ENCODE data around the gene SYNE2. TPM values are rescaled to one million over a fixed set of nuclear protein-coding genes. Genes with fewer than 3 reads are reported as not detected.

The SYNE2 gene
- total and polyA plus RNA-seq, 2 of the 8 experiments (the other 6 are each of a cell fraction or from before 2014, with no cell fraction given): 32.6 to 46.1 TPM

DNA sequence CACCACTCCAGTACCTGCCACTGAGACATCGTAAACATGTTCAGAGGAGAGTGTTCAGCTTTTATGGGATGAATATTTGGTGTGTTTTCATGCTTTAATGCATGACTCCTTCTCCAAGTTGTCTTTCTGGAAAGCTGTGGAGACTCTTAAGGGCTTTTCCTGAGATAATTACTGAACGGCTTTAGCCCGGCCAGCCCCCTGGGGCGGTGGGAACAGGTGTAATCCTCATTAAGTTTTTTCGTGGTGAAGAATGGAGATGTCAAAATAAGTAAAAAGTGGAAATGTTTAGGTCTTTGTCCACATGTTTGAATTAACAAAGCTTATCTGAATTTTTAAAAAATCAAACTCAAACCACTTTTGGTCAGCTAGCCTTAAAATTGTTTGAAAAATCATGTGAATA, 1.5 kb downstream of the SYNE2 start (continued):
- TF ChIP-seq, protein P1, sequence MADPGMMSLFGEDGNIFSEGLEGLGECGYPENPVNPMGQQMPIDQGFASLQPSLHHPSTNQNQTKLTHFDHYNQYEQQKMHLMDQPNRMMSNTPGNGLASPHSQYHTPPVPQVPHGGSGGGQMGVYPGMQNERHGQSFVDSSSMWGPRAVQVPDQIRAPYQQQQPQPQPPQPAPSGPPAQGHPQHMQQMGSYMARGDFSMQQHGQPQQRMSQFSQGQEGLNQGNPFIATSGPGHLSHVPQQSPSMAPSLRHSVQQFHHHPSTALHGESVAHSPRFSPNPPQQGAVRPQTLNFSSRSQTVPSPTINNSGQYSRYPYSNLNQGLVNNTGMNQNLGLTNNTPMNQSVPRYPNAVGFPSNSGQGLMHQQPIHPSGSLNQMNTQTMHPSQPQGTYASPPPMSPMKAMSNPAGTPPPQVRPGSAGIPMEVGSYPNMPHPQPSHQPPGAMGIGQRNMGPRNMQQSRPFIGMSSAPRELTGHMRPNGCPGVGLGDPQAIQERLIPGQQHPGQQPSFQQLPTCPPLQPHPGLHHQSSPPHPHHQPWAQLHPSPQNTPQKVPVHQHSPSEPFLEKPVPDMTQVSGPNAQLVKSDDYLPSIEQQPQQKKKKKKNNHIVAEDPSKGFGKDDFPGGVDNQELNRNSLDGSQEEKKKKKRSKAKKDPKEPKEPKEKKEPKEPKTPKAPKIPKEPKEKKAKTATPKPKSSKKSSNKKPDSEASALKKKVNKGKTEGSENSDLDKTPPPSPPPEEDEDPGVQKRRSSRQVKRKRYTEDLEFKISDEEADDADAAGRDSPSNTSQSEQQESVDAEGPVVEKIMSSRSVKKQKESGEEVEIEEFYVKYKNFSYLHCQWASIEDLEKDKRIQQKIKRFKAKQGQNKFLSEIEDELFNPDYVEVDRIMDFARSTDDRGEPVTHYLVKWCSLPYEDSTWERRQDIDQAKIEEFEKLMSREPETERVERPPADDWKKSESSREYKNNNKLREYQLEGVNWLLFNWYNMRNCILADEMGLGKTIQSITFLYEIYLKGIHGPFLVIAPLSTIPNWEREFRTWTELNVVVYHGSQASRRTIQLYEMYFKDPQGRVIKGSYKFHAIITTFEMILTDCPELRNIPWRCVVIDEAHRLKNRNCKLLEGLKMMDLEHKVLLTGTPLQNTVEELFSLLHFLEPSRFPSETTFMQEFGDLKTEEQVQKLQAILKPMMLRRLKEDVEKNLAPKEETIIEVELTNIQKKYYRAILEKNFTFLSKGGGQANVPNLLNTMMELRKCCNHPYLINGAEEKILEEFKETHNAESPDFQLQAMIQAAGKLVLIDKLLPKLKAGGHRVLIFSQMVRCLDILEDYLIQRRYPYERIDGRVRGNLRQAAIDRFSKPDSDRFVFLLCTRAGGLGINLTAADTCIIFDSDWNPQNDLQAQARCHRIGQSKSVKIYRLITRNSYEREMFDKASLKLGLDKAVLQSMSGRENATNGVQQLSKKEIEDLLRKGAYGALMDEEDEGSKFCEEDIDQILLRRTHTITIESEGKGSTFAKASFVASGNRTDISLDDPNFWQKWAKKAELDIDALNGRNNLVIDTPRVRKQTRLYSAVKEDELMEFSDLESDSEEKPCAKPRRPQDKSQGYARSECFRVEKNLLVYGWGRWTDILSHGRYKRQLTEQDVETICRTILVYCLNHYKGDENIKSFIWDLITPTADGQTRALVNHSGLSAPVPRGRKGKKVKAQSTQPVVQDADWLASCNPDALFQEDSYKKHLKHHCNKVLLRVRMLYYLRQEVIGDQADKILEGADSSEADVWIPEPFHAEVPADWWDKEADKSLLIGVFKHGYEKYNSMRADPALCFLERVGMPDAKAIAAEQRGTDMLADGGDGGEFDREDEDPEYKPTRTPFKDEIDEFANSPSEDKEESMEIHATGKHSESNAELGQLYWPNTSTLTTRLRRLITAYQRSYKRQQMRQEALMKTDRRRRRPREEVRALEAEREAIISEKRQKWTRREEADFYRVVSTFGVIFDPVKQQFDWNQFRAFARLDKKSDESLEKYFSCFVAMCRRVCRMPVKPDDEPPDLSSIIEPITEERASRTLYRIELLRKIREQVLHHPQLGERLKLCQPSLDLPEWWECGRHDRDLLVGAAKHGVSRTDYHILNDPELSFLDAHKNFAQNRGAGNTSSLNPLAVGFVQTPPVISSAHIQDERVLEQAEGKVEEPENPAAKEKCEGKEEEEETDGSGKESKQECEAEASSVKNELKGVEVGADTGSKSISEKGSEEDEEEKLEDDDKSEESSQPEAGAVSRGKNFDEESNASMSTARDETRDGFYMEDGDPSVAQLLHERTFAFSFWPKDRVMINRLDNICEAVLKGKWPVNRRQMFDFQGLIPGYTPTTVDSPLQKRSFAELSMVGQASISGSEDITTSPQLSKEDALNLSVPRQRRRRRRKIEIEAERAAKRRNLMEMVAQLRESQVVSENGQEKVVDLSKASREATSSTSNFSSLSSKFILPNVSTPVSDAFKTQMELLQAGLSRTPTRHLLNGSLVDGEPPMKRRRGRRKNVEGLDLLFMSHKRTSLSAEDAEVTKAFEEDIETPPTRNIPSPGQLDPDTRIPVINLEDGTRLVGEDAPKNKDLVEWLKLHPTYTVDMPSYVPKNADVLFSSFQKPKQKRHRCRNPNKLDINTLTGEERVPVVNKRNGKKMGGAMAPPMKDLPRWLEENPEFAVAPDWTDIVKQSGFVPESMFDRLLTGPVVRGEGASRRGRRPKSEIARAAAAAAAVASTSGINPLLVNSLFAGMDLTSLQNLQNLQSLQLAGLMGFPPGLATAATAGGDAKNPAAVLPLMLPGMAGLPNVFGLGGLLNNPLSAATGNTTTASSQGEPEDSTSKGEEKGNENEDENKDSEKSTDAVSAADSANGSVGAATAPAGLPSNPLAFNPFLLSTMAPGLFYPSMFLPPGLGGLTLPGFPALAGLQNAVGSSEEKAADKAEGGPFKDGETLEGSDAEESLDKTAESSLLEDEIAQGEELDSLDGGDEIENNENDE (IDR thresholded peaks at IDR 0.05; ENCODE audit: insufficient replicate concordance, low read length): no peak
- no peak for TF ChIP-seq TAF1 (IDR thresholded peaks at IDR 0.05; ENCODE audit: low read depth, low read length)
- no peak for TF ChIP-seq CBX8 (IDR thresholded peaks at IDR 0.05; ENCODE audit: borderline replicate concordance, low read depth, low read length)
- TF ChIP-seq, protein P2, sequence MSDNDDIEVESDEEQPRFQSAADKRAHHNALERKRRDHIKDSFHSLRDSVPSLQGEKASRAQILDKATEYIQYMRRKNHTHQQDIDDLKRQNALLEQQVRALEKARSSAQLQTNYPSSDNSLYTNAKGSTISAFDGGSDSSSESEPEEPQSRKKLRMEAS (IDR thresholded peaks at IDR 0.05): no peak
- TF ChIP-seq JUN (IDR thresholded peaks at IDR 0.05; ENCODE audit: low read depth, low read length): no peak
- TF ChIP-seq BACH1 (IDR thresholded peaks at IDR 0.05; ENCODE audit: low read length): no peak
- no peak for TF ChIP-seq EGR1 (IDR thresholded peaks at IDR 0.05; ENCODE audit: borderline replicate concordance, low read depth, low read length)
- TF ChIP-seq, protein P3, sequence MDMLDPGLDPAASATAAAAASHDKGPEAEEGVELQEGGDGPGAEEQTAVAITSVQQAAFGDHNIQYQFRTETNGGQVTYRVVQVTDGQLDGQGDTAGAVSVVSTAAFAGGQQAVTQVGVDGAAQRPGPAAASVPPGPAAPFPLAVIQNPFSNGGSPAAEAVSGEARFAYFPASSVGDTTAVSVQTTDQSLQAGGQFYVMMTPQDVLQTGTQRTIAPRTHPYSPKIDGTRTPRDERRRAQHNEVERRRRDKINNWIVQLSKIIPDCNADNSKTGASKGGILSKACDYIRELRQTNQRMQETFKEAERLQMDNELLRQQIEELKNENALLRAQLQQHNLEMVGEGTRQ (IDR thresholded peaks at IDR 0.05; ENCODE audit: low read length): no peak
- TF ChIP-seq CHD1 (IDR thresholded peaks at IDR 0.05; ENCODE audit: low read depth, low read length): no peak
- TF ChIP-seq RXRA (IDR thresholded peaks at IDR 0.05; ENCODE audit: insufficient read depth, low read depth, low read length): no peak
- TF ChIP-seq BCL11A (IDR thresholded peaks at IDR 0.05; ENCODE audit: low read depth in 2 of 2, low read length in 2 of 2): no peak

Data from H1 (cell line).